WTC11 (cell line): Measurements from ENCODE around the gene CEP85L. TPM values are rescaled to one million over a fixed set of nuclear protein-coding genes. Genes with fewer than 3 reads are reported as not detected.

Experiments used
- ATAC-seq: fragments of 200-7000 bp; cut with Tn5 transposase; 2 replicates; pipeline ENCODE4 v1.10.0; 2021; ENCODE audit warnings: mild to moderate bottlenecking, moderate library complexity
- CTCF ChIA-PET: fragments of 300-600 bp; sonication (Branson Sonifier 250); formaldehyde crosslinking; loops from one replicate; lab custom pipeline; 2021; ENCODE audit warnings: antibody characterized with exemption; lab: Charles Lee
- POLR2A ChIA-PET: fragments of 350-600 bp; sonication (Branson Sonifier 250); formaldehyde crosslinking; loops from one replicate; lab custom pipeline; 2021; ENCODE audit warnings: antibody characterized with exemption; lab: Charles Lee
- DNase-seq: peaks from one replicate; pipeline ENCODE4 v3.0.0; 2021; ENCODE audit warnings: low spot score
- H3K27ac Mint-ChIP-seq: 2 replicates; pipeline ENCODE4 v1.8.0; 2021; ENCODE audit warnings: mixed read lengths
- H3K27me3 Mint-ChIP-seq: 2 replicates; pipeline ENCODE4 v1.8.0; 2021; ENCODE audit warnings: low read depth, mild to moderate bottlenecking, moderate library complexity, mixed read lengths
- H3K36me3 Mint-ChIP-seq: 2 replicates; pipeline ENCODE4 v1.8.0; 2021; ENCODE audit warnings: mixed read lengths
- H3K4me1 Mint-ChIP-seq: 2 replicates; pipeline ENCODE4 v1.8.0; 2022; ENCODE audit warnings: mixed read lengths
- H3K4me3 Mint-ChIP-seq: 2 replicates; pipeline ENCODE4 v1.8.0; 2021; ENCODE audit warnings: mild to moderate bottlenecking, moderate library complexity, mixed read lengths
- H3K9me3 Mint-ChIP-seq: 2 replicates; pipeline ENCODE4 v1.8.0; 2021; ENCODE audit warnings: mixed read lengths
- ATF1 ChIP-seq: sonication (generic); formaldehyde crosslinking; IDR thresholded peaks from 2 replicates; pipeline ENCODE4 v1.8.1; 2023; ENCODE audit warnings: mild to moderate bottlenecking, moderate library complexity, missing genetic modification reagents
- ATF6 ChIP-seq: sonication (generic); formaldehyde crosslinking; IDR thresholded peaks from 2 replicates; pipeline ENCODE4 v1.8.1; 2023; ENCODE audit warnings: mild to moderate bottlenecking, missing genetic modification reagents
- CREM ChIP-seq: sonication (generic); formaldehyde crosslinking; IDR thresholded peaks from 2 replicates; pipeline ENCODE4 v1.8.1; 2022; ENCODE audit warnings: mild to moderate bottlenecking, missing genetic modification reagents, moderate library complexity
- ESRRA ChIP-seq: sonication (generic); formaldehyde crosslinking; IDR thresholded peaks from 2 replicates; pipeline ENCODE4 v1.8.1; 2022; ENCODE audit warnings: mild to moderate bottlenecking, missing genetic modification reagents, borderline replicate concordance
- FOXJ3 ChIP-seq: sonication (generic); formaldehyde crosslinking; IDR thresholded peaks from 2 replicates; pipeline ENCODE4 v1.9.0; 2021; ENCODE audit warnings: missing genetic modification reagents, mild to moderate bottlenecking, borderline replicate concordance
- FOXP4 ChIP-seq: sonication (generic); formaldehyde crosslinking; IDR thresholded peaks from 2 replicates; pipeline ENCODE4 v1.8.0; 2022; ENCODE audit warnings: mild to moderate bottlenecking, missing genetic modification reagents
- GRHL2 ChIP-seq: fragments of 250-450 bp; sonication (Bioruptor Pico); IDR thresholded peaks from 2 replicates; pipeline ENCODE4 v1.8.0; 2022; ENCODE audit warnings: mild to moderate bottlenecking, moderate library complexity; ENCODE audit not compliant: insufficient replicate concordance, severe bottlenecking
- IRF1 ChIP-seq: sonication (generic); formaldehyde crosslinking; IDR thresholded peaks from 2 replicates; pipeline ENCODE4 v1.8.0; 2023; ENCODE audit warnings: missing genetic modification reagents
- MYBL2 ChIP-seq: sonication (generic); formaldehyde crosslinking; IDR thresholded peaks from 2 replicates; pipeline ENCODE4 v1.8.1; 2023; ENCODE audit warnings: mild to moderate bottlenecking, moderate library complexity, missing genetic modification reagents
- TCF7 ChIP-seq: sonication (generic); formaldehyde crosslinking; IDR thresholded peaks from 2 replicates; pipeline ENCODE4 v1.8.0; 2022; ENCODE audit warnings: mild to moderate bottlenecking, low read depth, missing genetic modification reagents, moderate library complexity
- ZNF396 ChIP-seq: fragments of 250-450 bp; sonication (Bioruptor Pico); IDR thresholded peaks from 2 replicates; pipeline ENCODE4 v1.8.0; 2021; ENCODE audit warnings: mild to moderate bottlenecking, moderate library complexity, borderline replicate concordance
- total RNA-seq: library from RNA; stranded (reverse); gene quantifications from 3 replicates; pipeline ENCODE4 v1.2.3, GENCODE V29; 2021
- TF ChIP-seq, protein P1 (sequence below): sonication (generic); formaldehyde crosslinking; conservative IDR thresholded peaks from 2 replicates; pipeline ENCODE4 v1.8.1; 2022; ENCODE audit warnings: mild to moderate bottlenecking, missing genetic modification reagents
- TF ChIP-seq, protein P2 (sequence below): fragments of 250-450 bp; sonication (Bioruptor Pico); IDR thresholded peaks from 2 replicates; pipeline ENCODE4 v1.8.0; 2021; ENCODE audit warnings: mild to moderate bottlenecking
- TF ChIP-seq, protein P3 (sequence below): sonication (generic); formaldehyde crosslinking; IDR thresholded peaks from 2 replicates; pipeline ENCODE4 v1.8.1; 2022; ENCODE audit warnings: low read depth, mild to moderate bottlenecking, moderate library complexity, missing genetic modification reagents, borderline replicate concordance
- TF ChIP-seq, protein P4 (sequence below): sonication (generic); formaldehyde crosslinking; IDR thresholded peaks from 2 replicates; pipeline ENCODE4 v1.8.1; 2023; ENCODE audit warnings: mild to moderate bottlenecking, moderate library complexity, missing genetic modification reagents

The CEP85L gene
- total RNA-seq, 1 experiment from 2014 or later, result 32.5 TPM

GRCh38 chr6:118667988-118668387 lies 16.6 kb upstream of the CEP85L start:
- POLR2A ChIA-PET, result no interaction called here
- H3K27ac Mint-ChIP-seq, result no peak overlapping the region
- no peak for ATAC-seq

More at GRCh38 chr6:118667988-118668387, 16.6 kb upstream of the CEP85L start:
- CTCF ChIA-PET, result no interaction called here
- DNase-seq, result no peak
- TF ChIP-seq ATF6 (CRISPR knock-in tag) (no peak), GRHL2 (CRISPR knock-in tag) (no peak), CREM (CRISPR knock-in tag) (no peak), ZNF396 (CRISPR knock-in tag) (no peak), MYBL2 (CRISPR knock-in tag) (no peak), ESRRA (CRISPR knock-in tag) (no peak), IRF1 (no peak), FOXP4 (no peak), TCF7 (CRISPR knock-in tag) (no peak), ATF1 (CRISPR knock-in tag) (no peak), FOXJ3 (no peak)
- TF ChIP-seq, protein P1, sequence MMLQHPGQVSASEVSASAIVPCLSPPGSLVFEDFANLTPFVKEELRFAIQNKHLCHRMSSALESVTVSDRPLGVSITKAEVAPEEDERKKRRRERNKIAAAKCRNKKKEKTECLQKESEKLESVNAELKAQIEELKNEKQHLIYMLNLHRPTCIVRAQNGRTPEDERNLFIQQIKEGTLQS, result no peak
- TF ChIP-seq, protein P2, sequence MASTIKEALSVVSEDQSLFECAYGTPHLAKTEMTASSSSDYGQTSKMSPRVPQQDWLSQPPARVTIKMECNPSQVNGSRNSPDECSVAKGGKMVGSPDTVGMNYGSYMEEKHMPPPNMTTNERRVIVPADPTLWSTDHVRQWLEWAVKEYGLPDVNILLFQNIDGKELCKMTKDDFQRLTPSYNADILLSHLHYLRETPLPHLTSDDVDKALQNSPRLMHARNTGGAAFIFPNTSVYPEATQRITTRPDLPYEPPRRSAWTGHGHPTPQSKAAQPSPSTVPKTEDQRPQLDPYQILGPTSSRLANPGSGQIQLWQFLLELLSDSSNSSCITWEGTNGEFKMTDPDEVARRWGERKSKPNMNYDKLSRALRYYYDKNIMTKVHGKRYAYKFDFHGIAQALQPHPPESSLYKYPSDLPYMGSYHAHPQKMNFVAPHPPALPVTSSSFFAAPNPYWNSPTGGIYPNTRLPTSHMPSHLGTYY, result no peak
- TF ChIP-seq, protein P3, sequence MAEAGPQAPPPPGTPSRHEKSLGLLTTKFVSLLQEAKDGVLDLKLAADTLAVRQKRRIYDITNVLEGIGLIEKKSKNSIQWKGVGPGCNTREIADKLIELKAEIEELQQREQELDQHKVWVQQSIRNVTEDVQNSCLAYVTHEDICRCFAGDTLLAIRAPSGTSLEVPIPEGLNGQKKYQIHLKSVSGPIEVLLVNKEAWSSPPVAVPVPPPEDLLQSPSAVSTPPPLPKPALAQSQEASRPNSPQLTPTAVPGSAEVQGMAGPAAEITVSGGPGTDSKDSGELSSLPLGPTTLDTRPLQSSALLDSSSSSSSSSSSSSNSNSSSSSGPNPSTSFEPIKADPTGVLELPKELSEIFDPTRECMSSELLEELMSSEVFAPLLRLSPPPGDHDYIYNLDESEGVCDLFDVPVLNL (CRISPR knock-in tag), result no peak
- TF ChIP-seq, protein P4, sequence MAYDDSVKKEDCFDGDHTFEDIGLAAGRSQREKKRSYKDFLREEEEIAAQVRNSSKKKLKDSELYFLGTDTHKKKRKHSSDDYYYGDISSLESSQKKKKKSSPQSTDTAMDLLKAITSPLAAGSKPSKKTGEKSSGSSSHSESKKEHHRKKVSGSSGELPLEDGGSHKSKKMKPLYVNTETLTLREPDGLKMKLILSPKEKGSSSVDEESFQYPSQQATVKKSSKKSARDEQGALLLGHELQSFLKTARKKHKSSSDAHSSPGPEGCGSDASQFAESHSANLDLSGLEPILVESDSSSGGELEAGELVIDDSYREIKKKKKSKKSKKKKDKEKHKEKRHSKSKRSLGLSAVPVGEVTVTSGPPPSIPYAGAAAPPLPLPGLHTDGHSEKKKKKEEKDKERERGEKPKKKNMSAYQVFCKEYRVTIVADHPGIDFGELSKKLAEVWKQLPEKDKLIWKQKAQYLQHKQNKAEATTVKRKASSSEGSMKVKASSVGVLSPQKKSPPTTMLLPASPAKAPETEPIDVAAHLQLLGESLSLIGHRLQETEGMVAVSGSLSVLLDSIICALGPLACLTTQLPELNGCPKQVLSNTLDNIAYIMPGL (CRISPR knock-in tag), result no peak
- H3K27me3 Mint-ChIP-seq, result no peaks in the 10 kb centered on the region
- peaks cover 2% of the 10 kb centered on the region; the same call in 1 of the 2 replicates for H3K4me1 Mint-ChIP-seq
- H3K36me3 Mint-ChIP-seq, result no peaks in the 10 kb centered on the region
- H3K9me3 Mint-ChIP-seq, result no peaks in the 10 kb centered on the region
- H3K4me3 Mint-ChIP-seq, result no peak overlapping the region
